HepG2 (cell line): ENCODE results near the gene PRUNE1. TPM values are rescaled to one million over a fixed set of nuclear protein-coding genes. Genes with fewer than 3 reads are reported as not detected.

Source experiments
- KDM6A ChIP-seq: IDR thresholded peaks from 2 replicates; pipeline ENCODE4 v1.6.1; 2016; ENCODE audit warnings: low read depth
- PHB2 ChIP-seq: fragments of 450-650 bp; IDR thresholded peaks from 2 replicates; pipeline ENCODE4 v1.6.1; 2018; ENCODE audit not compliant: partially characterized antibody
- POLR2A ChIP-seq, 2 experiments: IDR thresholded peaks; 2 replicates each; pipeline ENCODE4 v1.6.1; 2011; ENCODE audit warnings: low read depth in 2 of 2, low read length in 2 of 2, mild to moderate bottlenecking in 1 of 2, moderate library complexity in 1 of 2; ENCODE audit not compliant: insufficient read depth in 1 of 2
- SIX1 ChIP-seq: sonication (generic); formaldehyde crosslinking; IDR thresholded peaks from 2 replicates; pipeline ENCODE4 v1.4.0; 2020; ENCODE audit warnings: missing genetic modification reagents, borderline replicate concordance
- SP5 ChIP-seq: IDR thresholded peaks from 2 replicates; pipeline ENCODE4 v1.6.1; 2016; ENCODE audit warnings: low read depth, borderline replicate concordance
- TARDBP ChIP-seq: sonication (generic); formaldehyde crosslinking; IDR thresholded peaks from 2 replicates; pipeline ENCODE4 v1.8.0; 2022; ENCODE audit warnings: mild to moderate bottlenecking, missing genetic modification reagents
- TEAD2 ChIP-seq: sonication (generic); formaldehyde crosslinking; IDR thresholded peaks from 2 replicates; pipeline ENCODE4 v1.9.0; 2021; ENCODE audit warnings: missing genetic modification reagents
- ZNF30 ChIP-seq: sonication (generic); formaldehyde crosslinking; IDR thresholded peaks from 2 replicates; pipeline ENCODE4 v1.5.0; 2020; ENCODE audit warnings: mild to moderate bottlenecking, missing genetic modification reagents
- ZNF367 ChIP-seq: sonication (generic); formaldehyde crosslinking; IDR thresholded peaks from 2 replicates; pipeline ENCODE4 v1.4.0; 2020; ENCODE audit warnings: missing genetic modification reagents, borderline replicate concordance
- ZNF674 ChIP-seq: sonication (generic); formaldehyde crosslinking; IDR thresholded peaks from 2 replicates; pipeline ENCODE4 v1.5.0; 2020; ENCODE audit warnings: low read depth, mild to moderate bottlenecking, missing genetic modification reagents
- ZNF703 ChIP-seq: sonication (generic); formaldehyde crosslinking; IDR thresholded peaks from 2 replicates; pipeline ENCODE4 v1.5.1; 2020; ENCODE audit warnings: missing genetic modification reagents, mild to moderate bottlenecking, moderate library complexity, borderline replicate concordance
- ZNF746 ChIP-seq: sonication (generic); formaldehyde crosslinking; IDR thresholded peaks from 2 replicates; pipeline ENCODE4 v1.8.0; 2022; ENCODE audit warnings: mild to moderate bottlenecking, missing genetic modification reagents
- polyA plus RNA-seq, 8 experiments: library from polyadenylated mRNA; depleted of rRNA in 3 of 8; stranded (reverse) in 7 of 8; unstranded in 1 of 8; fragments of >200 nt; fragmentation: Illumina TruSeq in 4 of 8; extraction: Trizol in 4 of 8; gene quantifications; 2 replicates each; pipeline versions ENCODE4 v1.2.1 to v1.2.3, GENCODE V29; 2011 to 2016; ENCODE audit warnings: low read depth in 4 of 8, missing spikeins in 1 of 8, mixed read lengths in 1 of 8; ENCODE audit not compliant: insufficient read depth in 1 of 8
- total RNA-seq, 5 experiments: library from RNA; depleted of rRNA; stranded (reverse); fragments of >200 nt; fragmentation: Illumina TruSeq; extraction: Trizol; gene quantifications; 2 replicates each; pipeline ENCODE4 v1.2.3, GENCODE V29; 2016; ENCODE audit warnings: low read depth in 1 of 5
- TF ChIP-seq, protein P1 (sequence below): sonication (generic); formaldehyde crosslinking; IDR thresholded peaks from 2 replicates; pipeline ENCODE4 v1.5.0; 2020; ENCODE audit warnings: missing genetic modification reagents
- TF ChIP-seq, protein P2 (sequence below): IDR thresholded peaks from 2 replicates; pipeline ENCODE4 v1.6.1; 2016; ENCODE audit warnings: low read depth, borderline replicate concordance
- TF ChIP-seq, protein P3 (sequence below): sonication (generic); formaldehyde crosslinking; IDR thresholded peaks from 2 replicates; pipeline ENCODE4 v1.4.0; 2020; ENCODE audit warnings: missing genetic modification reagents
- TF ChIP-seq, protein P4 (sequence below): sonication (generic); formaldehyde crosslinking; IDR thresholded peaks from one replicate; pipeline ENCODE4 v1.5.1; 2020; ENCODE audit warnings: mild to moderate bottlenecking, missing genetic modification reagents; ENCODE audit errors: not compliant biosample characterization

PRUNE1 gene
- total and polyA plus RNA-seq, 2 of the 13 experiments (the other 11 are each of a cell fraction or from before 2014, with no cell fraction given), result 19.0 to 31.9 TPM

DNA sequence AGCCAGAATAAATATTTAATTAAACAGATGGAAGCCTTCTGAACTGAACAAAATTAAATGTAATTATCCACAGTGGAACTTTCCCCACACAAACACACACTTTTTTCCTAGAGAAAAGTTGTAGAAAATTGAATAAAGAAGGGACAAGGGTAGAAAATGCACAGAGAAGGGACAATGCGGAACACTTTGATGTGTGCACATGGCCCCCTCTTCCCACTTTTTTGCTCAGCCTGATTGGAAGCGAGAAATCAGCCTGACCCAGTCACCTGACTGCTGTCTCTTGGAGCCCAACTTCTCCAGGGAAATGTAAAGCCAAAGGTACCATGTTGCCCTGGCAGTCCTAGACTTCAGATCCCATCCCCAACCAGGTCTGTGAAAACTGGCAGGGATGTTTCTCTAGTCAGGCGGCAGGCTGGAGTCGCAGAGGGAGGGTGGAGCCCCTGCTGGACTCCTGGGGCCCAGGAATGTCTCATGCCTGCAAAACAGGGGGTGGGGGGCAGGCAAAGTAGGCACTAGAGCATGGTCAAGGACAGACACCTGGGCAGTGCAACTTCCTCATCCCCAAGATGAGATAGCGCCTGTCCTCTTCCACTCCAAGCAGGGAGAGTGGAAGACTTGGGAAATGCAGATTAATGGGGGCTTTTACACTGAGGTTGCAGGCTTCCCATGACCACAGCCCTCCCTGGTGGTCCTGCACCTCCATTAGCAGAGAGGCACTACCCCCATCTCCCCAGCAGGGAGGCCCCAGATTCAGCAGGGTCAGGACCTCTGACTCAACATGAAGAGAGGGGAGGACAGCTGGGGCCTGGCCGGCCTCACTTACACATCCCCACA is 36.4 kb upstream of the PRUNE1 start (continued):
- 0 out of 2 replicates have a peak, but pooled peaks have one; percentile 58 for TF ChIP-seq SP5
- peak; percentile 49 to 68; a peak in 3 of 4 replicates for TF ChIP-seq POLR2A (IDR thresholded peaks at IDR 0.05; ENCODE audit: insufficient read depth in 1 of 2, low read depth in 2 of 2, low read length in 2 of 2)
- TF ChIP-seq, protein P1, sequence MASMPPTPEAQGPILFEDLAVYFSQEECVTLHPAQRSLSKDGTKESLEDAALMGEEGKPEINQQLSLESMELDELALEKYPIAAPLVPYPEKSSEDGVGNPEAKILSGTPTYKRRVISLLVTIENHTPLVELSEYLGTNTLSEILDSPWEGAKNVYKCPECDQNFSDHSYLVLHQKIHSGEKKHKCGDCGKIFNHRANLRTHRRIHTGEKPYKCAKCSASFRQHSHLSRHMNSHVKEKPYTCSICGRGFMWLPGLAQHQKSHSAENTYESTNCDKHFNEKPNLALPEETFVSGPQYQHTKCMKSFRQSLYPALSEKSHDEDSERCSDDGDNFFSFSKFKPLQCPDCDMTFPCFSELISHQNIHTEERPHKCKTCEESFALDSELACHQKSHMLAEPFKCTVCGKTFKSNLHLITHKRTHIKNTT, result no peak
- TF ChIP-seq ZNF367, result no peak
- TF ChIP-seq TEAD2 (CRISPR knock-in tag), result no peak
- TF ChIP-seq TARDBP (CRISPR knock-in tag), result peak; percentile 27; the same call in 1 of the 2 replicates
- TF ChIP-seq, protein P2, sequence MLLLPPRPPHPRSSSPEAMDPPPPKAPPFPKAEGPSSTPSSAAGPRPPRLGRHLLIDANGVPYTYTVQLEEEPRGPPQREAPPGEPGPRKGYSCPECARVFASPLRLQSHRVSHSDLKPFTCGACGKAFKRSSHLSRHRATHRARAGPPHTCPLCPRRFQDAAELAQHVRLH (CRISPR knock-in tag), result no peak
- no peak for TF ChIP-seq ZNF674 (CRISPR knock-in tag)
- TF ChIP-seq, protein P3, sequence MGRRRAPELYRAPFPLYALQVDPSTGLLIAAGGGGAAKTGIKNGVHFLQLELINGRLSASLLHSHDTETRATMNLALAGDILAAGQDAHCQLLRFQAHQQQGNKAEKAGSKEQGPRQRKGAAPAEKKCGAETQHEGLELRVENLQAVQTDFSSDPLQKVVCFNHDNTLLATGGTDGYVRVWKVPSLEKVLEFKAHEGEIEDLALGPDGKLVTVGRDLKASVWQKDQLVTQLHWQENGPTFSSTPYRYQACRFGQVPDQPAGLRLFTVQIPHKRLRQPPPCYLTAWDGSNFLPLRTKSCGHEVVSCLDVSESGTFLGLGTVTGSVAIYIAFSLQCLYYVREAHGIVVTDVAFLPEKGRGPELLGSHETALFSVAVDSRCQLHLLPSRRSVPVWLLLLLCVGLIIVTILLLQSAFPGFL, result no peak
- TF ChIP-seq KDM6A, result peak; percentile 51; the same call in 1 of the 2 replicates
- no peak for TF ChIP-seq ZNF30
- TF ChIP-seq PHB2, result no peak
- TF ChIP-seq SIX1 (CRISPR knock-in tag), result no peak
- peak; percentile 66; the same call in 1 of the 2 replicates for TF ChIP-seq ZNF703 (CRISPR knock-in tag)
- TF ChIP-seq, protein P4, sequence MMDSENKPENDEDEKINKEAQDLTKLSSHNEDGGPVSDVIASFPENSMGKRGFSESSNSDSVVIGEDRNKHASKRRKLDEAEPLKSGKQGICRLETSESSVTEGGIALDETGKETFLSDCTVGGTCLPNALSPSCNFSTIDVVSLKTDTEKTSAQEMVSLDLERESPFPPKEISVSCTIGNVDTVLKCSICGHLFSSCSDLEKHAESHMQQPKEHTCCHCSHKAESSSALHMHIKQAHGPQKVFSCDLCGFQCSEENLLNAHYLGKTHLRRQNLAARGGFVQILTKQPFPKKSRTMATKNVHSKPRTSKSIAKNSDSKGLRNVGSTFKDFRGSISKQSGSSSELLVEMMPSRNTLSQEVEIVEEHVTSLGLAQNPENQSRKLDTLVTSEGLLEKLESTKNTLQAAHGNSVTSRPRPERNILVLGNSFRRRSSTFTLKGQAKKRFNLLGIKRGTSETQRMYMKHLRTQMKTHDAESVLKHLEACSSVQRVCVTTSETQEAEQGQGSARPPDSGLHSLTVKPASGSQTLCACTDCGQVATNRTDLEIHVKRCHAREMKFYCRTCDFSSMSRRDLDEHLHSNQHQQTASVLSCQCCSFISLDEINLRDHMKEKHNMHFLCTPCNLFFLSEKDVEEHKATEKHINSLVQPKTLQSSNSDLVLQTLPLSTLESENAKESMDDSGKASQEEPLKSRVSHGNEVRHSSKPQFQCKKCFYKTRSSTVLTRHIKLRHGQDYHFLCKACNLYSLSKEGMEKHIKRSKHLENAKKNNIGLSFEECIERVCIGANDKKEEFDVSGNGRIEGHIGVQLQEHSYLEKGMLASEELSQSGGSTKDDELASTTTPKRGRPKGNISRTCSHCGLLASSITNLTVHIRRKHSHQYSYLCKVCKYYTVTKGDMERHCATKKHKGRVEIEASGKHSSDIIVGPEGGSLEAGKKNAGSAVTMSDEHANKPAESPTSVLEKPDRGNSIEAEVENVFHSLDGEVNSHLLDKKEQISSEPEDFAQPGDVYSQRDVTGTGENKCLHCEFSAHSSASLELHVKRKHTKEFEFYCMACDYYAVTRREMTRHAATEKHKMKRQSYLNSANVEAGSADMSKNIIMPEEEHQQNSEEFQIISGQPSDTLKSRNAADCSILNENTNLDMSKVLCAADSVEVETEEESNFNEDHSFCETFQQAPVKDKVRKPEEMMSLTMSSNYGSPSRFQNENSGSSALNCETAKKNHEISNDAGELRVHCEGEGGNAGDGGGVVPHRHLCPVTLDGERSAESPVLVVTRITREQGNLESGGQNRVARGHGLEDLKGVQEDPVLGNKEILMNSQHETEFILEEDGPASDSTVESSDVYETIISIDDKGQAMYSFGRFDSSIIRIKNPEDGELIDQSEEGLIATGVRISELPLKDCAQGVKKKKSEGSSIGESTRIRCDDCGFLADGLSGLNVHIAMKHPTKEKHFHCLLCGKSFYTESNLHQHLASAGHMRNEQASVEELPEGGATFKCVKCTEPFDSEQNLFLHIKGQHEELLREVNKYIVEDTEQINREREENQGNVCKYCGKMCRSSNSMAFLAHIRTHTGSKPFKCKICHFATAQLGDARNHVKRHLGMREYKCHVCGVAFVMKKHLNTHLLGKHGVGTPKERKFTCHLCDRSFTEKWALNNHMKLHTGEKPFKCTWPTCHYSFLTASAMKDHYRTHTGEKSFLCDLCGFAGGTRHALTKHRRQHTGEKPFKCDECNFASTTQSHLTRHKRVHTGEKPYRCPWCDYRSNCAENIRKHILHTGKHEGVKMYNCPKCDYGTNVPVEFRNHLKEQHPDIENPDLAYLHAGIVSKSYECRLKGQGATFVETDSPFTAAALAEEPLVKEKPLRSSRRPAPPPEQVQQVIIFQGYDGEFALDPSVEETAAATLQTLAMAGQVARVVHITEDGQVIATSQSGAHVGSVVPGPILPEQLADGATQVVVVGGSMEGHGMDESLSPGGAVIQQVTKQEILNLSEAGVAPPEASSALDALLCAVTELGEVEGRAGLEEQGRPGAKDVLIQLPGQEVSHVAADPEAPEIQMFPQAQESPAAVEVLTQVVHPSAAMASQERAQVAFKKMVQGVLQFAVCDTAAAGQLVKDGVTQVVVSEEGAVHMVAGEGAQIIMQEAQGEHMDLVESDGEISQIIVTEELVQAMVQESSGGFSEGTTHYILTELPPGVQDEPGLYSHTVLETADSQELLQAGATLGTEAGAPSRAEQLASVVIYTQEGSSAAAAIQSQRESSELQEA (CRISPR knock-in tag), result no peak
- no peak; the same call in none of the 2 replicates for TF ChIP-seq ZNF746 (CRISPR knock-in tag)
